ENCODE data around the gene DHPS. TPM values are rescaled to one million over a fixed set of nuclear protein-coding genes. Genes with fewer than 3 reads are reported as not detected.
"Not testable (repeated sequence)": the region's sequence is repeated elsewhere in the genome, so short reads cannot be mapped to it uniquely, and the experiment has no call there.

DHPS gene
- total and polyA plus RNA-seq, 7 donors = 70.0 to 86.7 (median 83.8) TPM

- H3K9me3 ChIP-seq = no peaks in the 10 kb centered on the region
- H3K27me3 ChIP-seq (ENCODE audit: insufficient read depth in 3 of 3, low read length in 2 of 3) = no peaks in the 10 kb centered on the region
- intact Hi-C loops (cut with DNase I) = no loop called here
- no peak overlapping the region for H3K27ac ChIP-seq
- no peak for ATAC-seq
- WGBS, 3 donors = 94 to 98% (median 95%) methylated on average over 2 of the region's 2 CpGs
- peaks cover 0 to 31% of the 10 kb centered on the region in 2 donors for H3K36me3 ChIP-seq (ENCODE audit: insufficient read depth in 1 of 2, low read depth in 1 of 2)
- H3K4me1 ChIP-seq = peaks cover 3% of the 10 kb centered on the region
- no peak for DNase-seq
- TF ChIP-seq, protein P1, sequence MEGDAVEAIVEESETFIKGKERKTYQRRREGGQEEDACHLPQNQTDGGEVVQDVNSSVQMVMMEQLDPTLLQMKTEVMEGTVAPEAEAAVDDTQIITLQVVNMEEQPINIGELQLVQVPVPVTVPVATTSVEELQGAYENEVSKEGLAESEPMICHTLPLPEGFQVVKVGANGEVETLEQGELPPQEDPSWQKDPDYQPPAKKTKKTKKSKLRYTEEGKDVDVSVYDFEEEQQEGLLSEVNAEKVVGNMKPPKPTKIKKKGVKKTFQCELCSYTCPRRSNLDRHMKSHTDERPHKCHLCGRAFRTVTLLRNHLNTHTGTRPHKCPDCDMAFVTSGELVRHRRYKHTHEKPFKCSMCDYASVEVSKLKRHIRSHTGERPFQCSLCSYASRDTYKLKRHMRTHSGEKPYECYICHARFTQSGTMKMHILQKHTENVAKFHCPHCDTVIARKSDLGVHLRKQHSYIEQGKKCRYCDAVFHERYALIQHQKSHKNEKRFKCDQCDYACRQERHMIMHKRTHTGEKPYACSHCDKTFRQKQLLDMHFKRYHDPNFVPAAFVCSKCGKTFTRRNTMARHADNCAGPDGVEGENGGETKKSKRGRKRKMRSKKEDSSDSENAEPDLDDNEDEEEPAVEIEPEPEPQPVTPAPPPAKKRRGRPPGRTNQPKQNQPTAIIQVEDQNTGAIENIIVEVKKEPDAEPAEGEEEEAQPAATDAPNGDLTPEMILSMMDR (IDR thresholded peaks at IDR 0.05) = no peak
- no peak overlapping the region for H3K4me3 ChIP-seq
Measured at GRCh38 chr19:12726988-12727316, 45.3 kb upstream of the DHPS start.

DNA sequence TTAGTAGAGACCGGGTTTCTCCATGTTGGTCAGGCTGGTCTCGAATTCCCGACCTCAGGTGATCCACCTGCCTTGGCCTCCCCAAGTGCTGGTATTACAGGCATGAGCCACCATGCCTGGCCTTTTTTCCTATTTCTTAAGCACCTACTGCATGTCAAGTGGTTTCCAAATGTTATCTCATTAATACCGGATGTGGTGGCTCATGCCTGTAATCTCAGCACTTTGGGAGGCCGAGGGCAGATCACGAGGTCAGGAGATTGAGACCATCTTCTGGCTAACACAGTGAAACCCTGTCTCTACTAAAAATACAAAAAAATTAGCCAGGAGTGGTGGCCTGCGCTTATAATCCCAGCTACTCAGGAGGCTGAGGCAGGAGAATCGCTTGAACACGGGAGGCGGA, 43.9 kb upstream of the DHPS start:
- H3K4me3 ChIP-seq; ATAC-seq; DNase-seq; H3K27me3 ChIP-seq (ENCODE audit: insufficient read depth in 3 of 3, low read length in 2 of 3); H3K9me3 ChIP-seq; intact Hi-C loops (cut with DNase I); H3K27ac ChIP-seq; H3K4me1 ChIP-seq: not testable (repeated sequence)
- peaks cover 0 to 21% of the 10 kb centered on the region in 2 donors for H3K36me3 ChIP-seq (ENCODE audit: insufficient read depth in 1 of 2, low read depth in 1 of 2)
- WGBS, 3 donors = 92 to 97% (median 93%) methylated on average over 10 of the region's 10 CpGs

GRCh38 chr19:12723641-12724426, 42.2 kb upstream of the DHPS start, which contains the start of gene TNPO2:
TSS of gene TNPO2 (minus strand) at chr19:12723932. CDS start at chr19:12720977, 2,955 bp downstream.
- Histone ChIP-seq H3K27ac (peak within 1 kb of the TSS; percentile 92), H3K4me1 (peaks cover 21% of the 10 kb centered on the region), H3K9me3 (no peaks in the 10 kb centered on the region), H3K4me3 (peak within 1 kb of the TSS; percentile 87), H3K27me3 (ENCODE audit: insufficient read depth in 3 of 3, low read length in 2 of 3) (no peaks in the 10 kb centered on the region), H3K36me3 (ENCODE audit: insufficient read depth in 1 of 2, low read depth in 1 of 2) (peaks cover 0 to 12% of the 10 kb centered on the region in 2 donors)
- DNase-seq = peak; percentile 53 to 69
- intact Hi-C loops (cut with DNase I) = loop anchor here in 1 of 2 donors (5.0 kb wide), 3 partner anchors 42 to 123 kb away; partner anchors contain the start of gene DHPS
- TF ChIP-seq, protein P1 (IDR thresholded peaks at IDR 0.05) = no peak
- peak; percentile 36 to 72 (median 53) for ATAC-seq
- WGBS, 3 donors = 2 to 3% (median 3%) methylated on average over 28 of the region's 28 CpGs

DNA sequence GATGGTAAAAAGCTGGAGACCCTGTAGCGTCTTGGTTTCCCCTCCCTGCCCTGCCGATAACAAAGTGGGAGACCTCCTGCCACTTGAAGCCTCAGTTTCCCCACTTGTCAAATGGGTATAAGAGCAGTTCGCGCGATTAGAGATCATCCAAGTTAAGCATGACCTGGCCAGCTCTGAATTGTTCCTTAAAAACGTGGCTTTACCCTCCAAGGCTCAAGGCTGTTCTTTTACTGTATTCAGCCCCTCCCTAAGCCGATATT, 41.6 kb upstream of the DHPS start:
- Histone ChIP-seq H3K9me3 (no peaks in the 10 kb centered on the region), H3K36me3 (ENCODE audit: insufficient read depth in 1 of 2, low read depth in 1 of 2) (peaks cover 0 to 14% of the 10 kb centered on the region in 2 donors), H3K27ac (peak overlapping the region; percentile 92), H3K27me3 (ENCODE audit: insufficient read depth in 3 of 3, low read length in 2 of 3) (no peaks in the 10 kb centered on the region), H3K4me3 (peak overlapping the region; percentile 87), H3K4me1 (peaks cover 26% of the 10 kb centered on the region)
- ATAC-seq (no peak), DNase-seq (no peak)
- TF ChIP-seq, protein P1 (IDR thresholded peaks at IDR 0.05) = no peak
- intact Hi-C loops (cut with DNase I) = loop anchor here in 1 of 2 donors (5.0 kb wide), 3 partner anchors 41 to 124 kb away; partner anchors contain the start of gene DHPS
- WGBS, 3 donors = 1 to 6% (median 2%) methylated on average over 7 of the region's 7 CpGs

- Histone ChIP-seq H3K36me3 (ENCODE audit: insufficient read depth in 1 of 2, low read depth in 1 of 2) (peaks cover 0 to 19% of the 10 kb centered on the region in 2 donors), H3K9me3 (no peaks in the 10 kb centered on the region), H3K4me1 (peaks cover 27% of the 10 kb centered on the region), H3K27me3 (ENCODE audit: insufficient read depth in 3 of 3, low read length in 2 of 3) (no peaks in the 10 kb centered on the region), H3K27ac (peak overlapping the region; percentile 92), H3K4me3 (peak overlapping the region; percentile 87)
- DNase-seq = peak; percentile 97 to 98
- peak; percentile 93 to 94 (median 93) for ATAC-seq
- WGBS, 3 donors = 1 to 2% (median 1%) methylated on average over 32 of the region's 32 CpGs
- TF ChIP-seq, protein P1 (IDR thresholded peaks at IDR 0.05) = no peak
- intact Hi-C loops (cut with DNase I) = loop anchor here in 1 of 2 donors (5.0 kb wide), 3 partner anchors 40 to 125 kb away; partner anchors contain the start of gene DHPS
Measured at GRCh38 chr19:12722566-12723380, 41.1 kb upstream of the DHPS start.

Data from psoas muscle (tissue), 8 donors.